Erythroblast (primary cell): ENCODE data around the gene SETDB1.
A peak's percentile ranks its signal among the peaks of the same experiment; 100 is the strongest.
"Not testable (repeated sequence)": the region's sequence is repeated elsewhere in the genome, so short reads cannot be mapped to it uniquely, and the experiment has no call there.

Experiments
- DNase-seq, 2 experiments: peaks; one replicate each; lab custom pipeline; 2025; lab: John Stamatoyannopoulos, UW
- GATA1 ChIP-seq: IDR thresholded peaks from 2 replicates; pipeline ENCODE4 v1.6.1; 2011; ENCODE audit warnings: low read depth, mild to moderate bottlenecking, control low read depth, low read length, moderate library complexity
- POLR2A ChIP-seq: IDR thresholded peaks from 2 replicates; pipeline ENCODE4 v1.6.1; 2011; ENCODE audit warnings: mild to moderate bottlenecking, low read length

SETDB1 gene

DNA sequence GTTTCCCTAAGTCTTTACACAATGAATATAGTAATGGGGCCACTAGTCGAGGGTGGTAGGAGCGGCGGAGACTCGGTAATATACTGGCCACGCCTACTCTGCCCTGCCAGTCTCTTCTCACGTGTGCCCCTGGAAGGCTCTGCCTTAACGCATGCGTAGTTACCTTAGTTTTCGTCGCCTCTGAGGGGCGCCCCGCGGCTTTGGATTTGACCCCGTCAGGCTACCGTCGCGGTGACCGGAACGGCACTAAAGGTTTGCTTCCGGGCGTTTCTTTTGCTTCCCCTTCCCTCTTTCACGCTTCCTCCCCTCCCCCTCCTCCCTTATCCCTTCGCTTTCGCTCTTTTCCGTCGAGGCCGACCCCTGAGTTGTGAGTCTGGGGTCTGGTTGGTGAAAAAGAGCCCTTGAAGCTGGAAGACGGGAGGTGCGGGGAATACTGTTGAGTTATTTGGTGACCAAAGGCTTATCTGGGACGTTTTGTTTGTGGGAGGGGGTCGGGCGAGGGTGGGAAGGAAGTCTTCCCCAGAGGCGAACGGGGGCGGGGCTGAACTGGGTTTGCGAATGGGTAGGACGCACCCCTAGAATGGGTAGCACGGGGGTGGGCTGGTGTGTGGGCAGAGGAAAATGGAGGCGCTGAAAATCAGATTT is at the start of gene SETDB1:
SETDB1 (plus strand) TSS at position 267 of the 645 bp plus-strand sequence. CDS start 1,352 bp downstream, outside the sequence.
- TF ChIP-seq GATA1 (no peak), POLR2A (peak; percentile 62)
- DNase-seq, result peak; percentile 94 to 96

DNA sequence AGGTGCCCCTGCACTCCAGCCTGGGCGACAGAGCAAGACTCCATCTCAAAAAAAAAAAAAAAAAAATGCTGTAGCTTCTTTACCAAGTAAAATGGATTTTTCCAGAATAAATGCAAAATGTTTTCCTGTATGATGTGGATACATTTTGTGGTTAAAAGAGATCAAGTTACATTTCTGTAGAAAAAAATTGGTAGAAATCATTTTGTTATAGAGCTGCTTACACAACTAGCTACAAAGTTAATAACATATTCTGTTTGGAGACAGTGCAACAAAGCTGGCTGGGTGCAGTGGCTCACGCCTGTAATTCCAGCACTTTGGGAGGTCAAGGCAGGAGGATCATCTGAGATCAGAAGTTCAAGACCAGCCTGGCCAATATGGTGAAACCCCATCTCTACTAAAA is 47.2 kb upstream of the SETDB1 start:
- DNase-seq, result not testable (repeated sequence)

DNA sequence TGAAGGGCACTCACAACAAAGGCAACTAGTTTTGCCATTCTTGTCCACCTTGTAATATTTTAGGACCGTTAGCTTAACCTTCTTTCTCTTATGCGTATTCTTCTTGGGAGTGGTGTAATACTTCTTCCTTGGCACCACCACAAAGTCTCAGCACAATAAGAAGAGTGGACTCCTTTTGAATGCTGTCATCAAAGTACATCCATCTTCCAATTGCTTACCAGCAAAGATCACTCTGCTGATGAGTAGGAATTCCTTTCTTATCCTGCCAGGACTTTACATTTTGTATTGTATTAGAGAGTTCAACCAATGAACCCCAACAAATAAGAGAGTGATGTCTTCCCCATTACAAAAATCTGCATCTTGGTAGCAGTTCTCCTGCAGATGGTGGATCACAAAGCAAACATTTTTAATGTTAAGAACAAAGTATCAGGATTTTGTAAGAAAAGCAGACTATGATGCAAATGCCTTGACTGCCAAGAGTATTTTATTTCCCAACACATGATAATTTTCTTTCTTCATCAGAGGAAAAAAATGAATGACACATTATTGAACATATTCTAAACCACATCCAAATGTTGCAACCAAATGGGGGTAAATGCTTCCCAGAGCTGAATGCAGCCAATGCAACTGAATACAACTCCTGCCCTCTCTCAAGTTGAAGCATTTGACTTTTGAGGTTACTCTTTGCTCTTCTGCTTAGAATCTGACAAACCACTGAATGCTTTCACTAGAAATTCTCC is 44.7 kb upstream of the SETDB1 start:
- no peak for DNase-seq
- TF ChIP-seq POLR2A (no peak), GATA1 (no peak)

DNA sequence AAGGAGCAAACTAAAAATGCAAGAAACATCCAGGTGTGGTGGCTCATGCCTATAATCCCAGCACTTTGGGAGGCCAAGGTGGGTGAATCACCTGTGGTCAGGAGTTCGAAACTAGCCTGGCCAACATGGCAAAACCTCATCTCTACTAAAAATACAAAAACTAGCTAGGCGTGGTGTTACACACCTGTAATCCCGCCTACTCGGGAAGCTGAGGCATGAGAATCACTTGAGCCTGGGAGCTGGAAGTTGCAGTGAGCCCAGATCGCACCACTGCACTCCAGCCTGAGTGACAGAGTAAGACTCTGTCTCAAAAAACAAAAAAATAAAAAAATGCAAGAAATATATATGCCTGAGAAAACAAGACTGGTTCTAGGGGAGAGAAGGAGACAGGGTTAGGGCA is 43.0 kb upstream of the SETDB1 start:
- not testable (repeated sequence) for DNase-seq

DNA sequence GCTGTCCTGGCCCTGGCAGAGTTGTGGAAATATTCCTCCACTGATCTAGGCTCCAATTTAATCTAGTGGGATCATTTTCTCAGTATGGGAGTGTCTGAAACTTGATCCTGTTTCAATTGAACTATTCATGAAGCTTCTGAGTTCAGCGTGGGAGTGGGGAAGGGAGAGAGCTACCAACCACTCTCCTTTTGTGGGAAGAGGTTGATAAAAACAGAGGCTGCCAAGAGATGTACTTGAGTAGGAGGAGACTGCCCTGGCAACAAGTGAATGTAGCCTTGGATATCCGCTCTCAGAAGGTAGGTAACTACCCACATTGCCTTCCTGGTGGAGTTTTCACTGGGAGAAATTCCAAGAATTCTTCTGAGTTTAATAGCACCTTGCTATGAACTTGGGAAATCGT is 39.1 kb upstream of the SETDB1 start, which contains the start of gene CTXND2:
CTXND2 (plus strand) TSS at position 119 of the 400 bp plus-strand sequence. CDS start 25,179 bp downstream, outside the sequence.
- no peak for TF ChIP-seq GATA1
- no peak for TF ChIP-seq POLR2A
- no peak for DNase-seq

DNA sequence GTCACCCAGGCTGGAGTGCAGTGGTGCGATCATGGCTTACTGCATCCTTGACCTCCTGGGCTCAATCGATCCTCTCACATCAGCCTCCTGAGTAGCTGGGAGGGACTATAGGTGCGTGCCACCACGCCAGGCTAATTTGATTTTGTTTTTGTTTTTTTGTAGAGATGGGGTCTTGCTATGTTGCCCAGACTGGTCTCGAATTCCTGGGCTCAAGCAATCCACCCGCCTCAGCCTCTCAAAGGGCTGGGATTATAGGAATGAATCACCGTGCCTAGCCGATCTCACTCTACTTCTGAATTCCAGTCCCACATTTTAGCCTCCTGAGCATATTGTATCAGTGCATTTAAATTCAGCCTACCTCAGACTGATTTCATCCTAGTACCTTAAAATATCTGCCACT is 37.4 kb upstream of the SETDB1 start:
- no peak for DNase-seq
- TF ChIP-seq GATA1 (no peak), POLR2A (no peak)

DNA sequence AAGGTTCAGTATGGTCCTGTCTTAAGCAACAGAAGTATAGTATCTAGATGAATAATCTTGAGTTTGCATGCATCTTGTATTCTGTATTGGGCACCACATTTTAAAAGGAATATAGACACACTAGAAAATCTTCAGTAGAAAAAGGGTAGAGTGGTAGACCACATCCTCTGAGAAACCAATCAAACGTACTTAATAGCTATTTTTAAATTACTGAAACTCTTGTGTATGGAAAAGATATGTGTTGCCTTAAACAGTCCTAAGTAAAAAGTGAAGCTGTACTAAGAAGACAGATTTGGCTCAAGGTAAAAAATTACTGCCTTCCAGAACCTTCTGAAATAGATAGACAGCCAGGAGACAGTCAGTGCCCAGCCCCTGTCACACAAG is 36.1 kb upstream of the SETDB1 start:
- TF ChIP-seq POLR2A (no peak), GATA1 (no peak)
- no peak for DNase-seq

DNA sequence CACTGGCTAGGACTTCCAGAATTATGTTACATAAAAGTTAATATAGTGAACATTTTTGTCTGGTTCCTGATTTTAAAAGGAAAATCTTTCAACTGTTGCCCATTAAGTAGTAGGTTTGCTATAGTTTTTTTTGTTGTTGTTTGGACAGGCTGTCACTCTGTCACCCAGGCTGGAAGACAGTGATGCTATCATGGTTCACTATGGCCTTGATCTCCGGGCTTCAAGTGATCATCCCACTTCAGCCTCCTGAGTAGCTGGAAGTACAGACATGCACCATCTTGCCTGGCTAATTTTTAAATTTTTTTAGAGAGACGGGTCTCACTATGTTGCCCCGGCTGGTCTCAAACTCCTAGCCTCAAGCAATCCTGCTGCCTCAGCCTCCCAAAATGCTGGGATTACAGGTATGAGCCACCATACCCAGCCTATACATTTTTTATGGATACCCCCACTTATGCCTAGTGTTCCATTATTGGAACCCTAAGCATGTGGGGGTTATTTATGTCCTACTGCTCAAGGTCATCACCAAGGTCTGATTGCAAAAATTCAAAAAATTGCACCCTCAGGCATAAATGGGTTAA is 32.7 kb upstream of the SETDB1 start:
- no peak for DNase-seq
- TF ChIP-seq GATA1 (no peak), POLR2A (no peak)

DNA sequence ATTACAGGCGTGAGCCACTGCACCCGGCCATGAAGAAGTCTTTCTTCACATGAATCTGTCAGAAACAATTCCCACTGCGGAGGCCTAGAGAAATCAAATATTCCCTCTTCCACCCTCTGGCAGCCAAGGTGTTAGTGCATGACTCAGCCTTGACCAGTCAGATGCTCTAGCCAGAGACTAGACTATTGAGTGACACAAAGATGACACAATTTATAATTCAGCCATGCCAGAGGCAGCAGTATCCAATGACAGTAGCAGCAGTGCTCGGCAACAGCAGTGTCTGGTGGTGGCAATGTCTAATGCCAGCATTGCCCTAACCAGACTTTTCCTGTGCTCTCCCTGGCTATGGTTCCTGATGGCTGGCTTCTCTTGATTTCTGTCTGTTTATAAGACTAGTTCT is 30.5 kb upstream of the SETDB1 start:
- TF ChIP-seq POLR2A (no peak), GATA1 (no peak)
- no peak for DNase-seq

DNA sequence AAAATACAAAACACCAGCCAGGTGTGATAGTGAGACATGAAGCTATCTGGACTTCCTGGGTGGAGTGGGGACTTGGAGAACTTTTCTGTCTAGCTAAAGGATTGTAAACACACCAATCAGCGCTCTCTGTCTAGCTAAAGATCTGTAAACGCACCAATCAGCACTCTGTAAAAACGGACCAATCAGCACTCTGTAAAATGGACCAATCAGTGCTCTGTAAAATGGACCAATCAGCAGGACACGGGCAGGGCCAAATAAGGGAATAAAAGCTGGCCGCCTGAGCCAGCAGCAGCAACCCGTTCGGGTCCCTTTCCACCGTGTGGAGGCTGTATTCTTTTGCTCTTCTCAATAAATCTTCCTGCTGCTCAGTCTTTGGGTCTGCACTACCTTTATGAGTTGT is 26.4 kb upstream of the SETDB1 start:
- DNase-seq, result not testable (repeated sequence)

DNA sequence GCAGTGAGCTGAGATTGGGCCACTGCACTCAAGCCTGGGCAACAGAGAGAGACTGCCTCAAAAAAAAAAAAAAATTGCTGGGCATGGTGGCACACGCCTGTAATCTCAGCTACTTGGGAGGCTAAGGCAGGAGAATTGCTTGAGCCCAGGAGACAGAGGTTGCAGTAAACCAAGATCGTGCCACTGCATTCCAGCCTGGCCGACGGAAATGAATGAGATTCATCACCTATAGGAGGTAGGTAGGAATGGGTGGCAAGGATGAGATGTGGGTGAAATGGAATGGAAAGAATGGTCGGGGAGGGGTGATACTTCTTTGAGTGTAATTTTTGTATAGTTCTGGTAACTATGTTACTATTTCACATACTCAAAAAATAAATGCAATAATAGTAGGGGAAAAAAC is 23.8 kb upstream of the SETDB1 start:
- TF ChIP-seq GATA1, result no peak
- no peak for TF ChIP-seq POLR2A
- no peak for DNase-seq

DNA sequence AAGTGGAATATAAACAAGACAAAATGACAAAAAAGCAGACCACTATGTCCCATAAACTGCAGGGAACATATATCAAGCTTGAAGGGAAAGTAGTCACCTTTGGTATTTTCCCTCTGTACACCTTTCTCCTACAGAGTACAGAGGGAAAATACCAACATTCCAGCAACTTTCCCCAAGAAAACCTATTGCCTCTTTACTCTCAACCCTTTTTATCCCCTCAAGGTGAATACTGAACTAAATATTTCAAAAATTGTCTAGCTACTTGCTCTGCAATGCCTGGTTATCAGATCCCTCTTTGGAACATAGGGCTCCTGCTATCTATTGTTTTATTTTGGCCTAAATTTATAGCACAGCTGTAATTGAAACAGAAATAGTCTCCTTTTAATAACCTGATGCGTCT is 23.4 kb upstream of the SETDB1 start:
- DNase-seq, result no peak
- TF ChIP-seq GATA1, result no peak
- TF ChIP-seq POLR2A, result no peak

DNA sequence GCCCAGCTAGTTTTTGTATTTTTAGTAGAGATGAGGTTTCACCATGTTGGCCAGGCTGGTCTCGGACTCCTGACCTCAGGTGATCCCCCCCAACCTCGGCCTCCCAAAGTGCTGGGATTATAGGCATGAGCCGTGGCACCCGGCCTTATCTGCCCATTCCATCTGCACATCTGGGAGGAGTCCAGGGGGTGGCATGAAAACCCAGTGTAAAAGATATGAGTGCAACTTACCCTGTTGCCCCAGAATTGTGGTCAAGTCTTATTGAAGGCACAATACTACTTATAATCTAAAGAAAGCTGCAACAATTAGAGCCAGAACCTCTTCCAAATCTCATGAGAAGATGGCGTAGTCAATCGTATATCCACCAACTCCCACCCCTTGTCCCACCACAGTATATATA is 20.9 kb upstream of the SETDB1 start:
- DNase-seq, result peak; percentile 33 to 64
- TF ChIP-seq GATA1 (no peak), POLR2A (no peak)

DNA sequence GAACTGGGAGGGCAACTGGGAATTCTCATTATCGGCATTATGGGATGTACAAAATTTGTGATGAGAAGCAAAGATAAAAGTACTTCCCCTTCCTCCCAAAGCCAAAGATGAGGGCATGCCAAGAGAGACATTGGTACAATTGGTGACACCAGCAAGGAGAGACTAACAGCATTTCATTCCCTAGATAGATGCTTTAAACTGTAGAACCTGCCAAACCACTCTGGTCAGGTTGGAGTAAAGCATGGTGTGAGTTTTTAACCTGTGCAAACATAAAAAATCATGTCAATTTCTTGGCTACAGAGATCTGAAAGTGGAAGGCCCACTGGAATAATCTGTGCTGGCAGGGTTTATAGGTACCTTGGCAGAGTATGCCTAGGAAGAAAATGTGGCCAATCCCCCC is 19.8 kb upstream of the SETDB1 start:
- no peak for DNase-seq
- TF ChIP-seq POLR2A, result no peak
- TF ChIP-seq GATA1, result no peak

DNA sequence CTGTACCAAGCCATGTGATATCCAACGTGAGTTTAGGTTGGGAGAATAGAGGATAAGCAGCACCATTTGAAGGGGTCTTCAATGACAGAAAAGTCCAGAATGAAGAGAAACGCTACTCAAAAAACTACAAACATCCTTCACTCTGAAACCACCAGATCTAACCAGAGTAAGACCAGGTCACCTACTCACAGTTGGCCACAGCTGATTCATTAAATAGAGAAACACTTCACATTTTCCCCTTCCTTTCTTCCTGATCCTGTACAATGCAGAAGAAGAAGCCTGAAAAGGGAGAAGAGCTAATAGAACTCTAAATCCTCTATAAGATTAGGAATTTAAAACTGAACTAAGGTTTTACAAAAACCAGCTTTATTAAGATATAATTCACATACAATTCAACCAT is 19.4 kb upstream of the SETDB1 start:
- no peak for DNase-seq
- no peak for TF ChIP-seq POLR2A
- TF ChIP-seq GATA1, result no peak
